ENCODE measurements around the gene SYNE2.

The SYNE2 gene

DNA sequence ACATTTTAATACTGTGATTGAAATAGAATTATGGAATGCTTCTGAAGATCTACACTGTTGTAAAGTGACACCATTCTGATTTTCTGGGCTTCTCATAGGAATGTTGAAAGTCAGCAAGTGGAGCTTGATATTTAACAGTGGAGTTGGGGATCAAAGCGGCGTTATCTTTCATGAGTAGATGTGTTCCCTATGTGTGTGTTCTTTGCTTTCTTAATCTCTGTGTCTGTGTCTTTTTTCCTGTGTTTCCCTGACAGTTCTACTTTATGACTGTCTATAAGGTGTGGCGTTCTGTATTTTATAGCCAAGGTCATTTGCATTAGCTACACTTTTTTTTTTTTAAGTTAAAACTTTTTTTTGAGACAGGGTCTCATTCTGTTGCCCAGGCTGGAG, 24.7 kb downstream of the SYNE2 start:
- no peak for DNase-seq

DNA sequence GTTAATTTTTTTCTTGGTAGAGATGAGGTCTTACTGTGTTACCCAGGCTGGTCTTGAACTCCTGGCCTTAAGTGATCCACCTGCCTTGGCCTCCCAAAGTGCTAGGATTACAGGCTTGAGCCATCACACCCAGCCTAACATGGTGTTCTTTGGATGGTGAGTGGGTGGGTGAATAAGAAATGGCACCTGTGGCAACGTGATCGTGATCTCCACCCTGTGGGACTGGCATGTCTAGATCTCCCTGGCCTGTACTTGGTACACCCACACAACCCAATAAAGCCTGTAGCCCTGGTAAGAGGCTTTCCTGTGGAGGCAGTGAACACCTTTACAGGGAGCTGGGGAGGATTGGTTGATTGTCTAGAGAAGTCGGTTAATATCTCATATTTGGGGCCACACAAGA, 25.2 kb downstream of the SYNE2 start:
- no peak for DNase-seq

DNA sequence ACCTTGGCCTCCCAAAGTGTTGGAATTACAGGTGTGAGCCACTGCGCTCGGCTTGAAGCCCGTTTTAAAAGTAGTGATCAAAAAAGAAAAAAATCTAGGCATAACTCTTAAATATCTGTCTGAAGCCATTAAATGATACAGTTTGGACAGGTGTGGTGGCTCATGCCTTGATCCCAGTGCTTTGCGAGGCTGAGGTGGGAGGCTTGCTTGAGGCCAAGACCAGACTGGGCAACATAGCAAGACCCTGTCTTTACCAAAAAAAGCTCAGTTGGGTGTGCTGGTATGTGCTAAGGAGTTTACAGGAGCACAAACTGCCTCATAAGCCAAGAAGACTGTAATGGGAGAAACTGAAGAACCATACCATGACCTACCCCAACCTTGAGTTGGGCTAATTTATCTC, 26.0 kb downstream of the SYNE2 start:
- no peak for DNase-seq

- DNase-seq: no peak
These were observed 29.1 kb downstream of the SYNE2 start for GRCh38 chr14:63881926-63882325.

- no peak for DNase-seq
These were observed 35.1 kb downstream of the SYNE2 start for GRCh38 chr14:63887899-63888298.

DNA sequence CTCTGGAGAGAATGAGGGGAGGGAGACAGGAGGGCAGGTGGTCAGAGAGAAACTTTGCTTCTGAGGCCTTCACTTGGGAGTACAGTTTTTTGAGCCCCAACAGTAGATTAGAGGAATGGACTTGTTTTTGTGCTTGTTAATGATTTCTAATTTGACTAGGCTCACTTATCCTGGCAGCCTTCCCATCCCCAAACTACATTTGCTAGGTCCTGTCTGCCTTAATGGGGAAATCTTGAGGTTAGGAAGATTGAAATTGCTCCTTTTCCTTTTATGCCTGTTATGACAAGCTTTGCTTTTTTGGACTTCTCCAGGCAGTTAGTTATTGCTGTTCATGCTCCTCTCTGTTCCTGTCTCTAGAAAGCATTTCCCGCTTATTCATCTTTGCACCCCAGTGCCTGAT, 37.7 kb downstream of the SYNE2 start:
- DNase-seq: no peak

DNA sequence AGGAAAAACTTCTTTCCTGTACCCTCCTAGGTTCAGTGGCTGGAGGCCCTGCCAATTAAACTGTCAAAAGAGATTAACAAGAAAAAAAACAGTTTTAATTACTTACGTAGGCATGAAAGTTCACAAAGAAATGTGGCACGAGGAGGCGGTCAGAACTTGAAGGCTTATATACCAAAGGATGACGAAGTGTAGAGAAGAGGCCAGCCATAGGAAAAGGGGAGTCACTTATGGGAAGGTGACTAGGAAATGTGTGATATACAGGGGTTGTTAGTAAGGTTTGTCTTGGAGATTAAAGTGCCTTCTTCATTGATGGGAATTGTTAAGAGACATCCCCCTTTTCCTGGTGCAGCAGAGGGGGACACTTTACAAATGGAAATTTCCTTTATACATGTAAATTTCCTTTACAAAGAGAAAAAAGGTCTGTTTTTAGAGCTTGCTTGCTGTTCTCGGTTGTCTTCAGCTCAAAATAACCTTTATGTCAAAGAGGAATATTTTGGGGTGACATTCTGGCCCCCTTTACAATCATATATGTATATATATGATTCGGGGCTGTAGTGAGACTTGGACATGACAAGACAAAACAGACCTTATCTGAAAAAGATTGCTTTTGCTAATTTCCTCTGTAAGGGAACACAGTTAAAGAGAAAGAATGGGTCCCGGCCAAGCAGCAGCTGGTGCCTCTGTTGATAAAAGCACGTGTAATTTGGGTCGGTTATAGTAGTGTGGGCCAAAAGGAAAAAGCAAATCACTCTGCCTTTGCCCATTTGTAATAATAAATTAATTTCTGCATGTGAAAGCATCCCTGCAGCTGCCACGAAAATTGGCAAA, 38.6 kb downstream of the SYNE2 start:
- no peak for DNase-seq

- DNase-seq: no peak
These were observed 39.5 kb downstream of the SYNE2 start for GRCh38 chr14:63892265-63892664.

DNA sequence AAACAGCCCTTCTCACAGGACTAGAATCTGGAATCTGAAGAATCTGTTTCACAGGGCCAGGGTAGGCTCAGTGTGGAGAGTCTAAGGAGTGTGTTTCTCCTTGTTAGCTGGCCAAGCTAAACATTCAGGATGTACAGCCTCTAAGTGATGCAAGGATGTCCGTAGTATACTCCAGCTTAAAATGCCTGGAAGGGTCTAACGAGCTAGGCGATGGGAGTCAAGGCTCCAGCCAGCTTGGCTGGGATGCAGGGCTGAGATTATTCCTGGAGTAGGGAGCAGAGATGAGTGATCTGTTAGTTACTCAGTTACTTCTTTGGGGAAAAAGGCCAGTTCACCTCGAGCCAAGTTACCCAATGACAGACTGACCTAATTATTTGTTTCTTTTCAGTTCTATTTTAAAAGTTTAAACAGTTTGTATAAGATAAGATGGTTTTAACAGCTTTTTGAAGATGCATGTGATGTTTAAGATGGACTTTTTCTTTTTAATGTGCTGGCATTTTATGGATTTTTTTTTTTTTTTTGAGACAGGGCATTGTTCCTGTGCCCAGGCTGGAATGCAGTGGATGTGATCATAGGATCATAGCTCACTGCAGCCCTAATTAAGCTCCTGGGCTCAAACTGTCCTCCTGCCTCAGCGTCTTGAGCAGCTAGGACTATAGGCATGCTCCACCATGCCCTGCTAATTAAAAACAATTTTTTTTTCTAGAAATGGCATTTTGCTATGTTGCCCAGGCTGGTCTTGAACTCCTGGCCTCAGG, 41.1 kb downstream of the SYNE2 start:
- DNase-seq: no peak

DNA sequence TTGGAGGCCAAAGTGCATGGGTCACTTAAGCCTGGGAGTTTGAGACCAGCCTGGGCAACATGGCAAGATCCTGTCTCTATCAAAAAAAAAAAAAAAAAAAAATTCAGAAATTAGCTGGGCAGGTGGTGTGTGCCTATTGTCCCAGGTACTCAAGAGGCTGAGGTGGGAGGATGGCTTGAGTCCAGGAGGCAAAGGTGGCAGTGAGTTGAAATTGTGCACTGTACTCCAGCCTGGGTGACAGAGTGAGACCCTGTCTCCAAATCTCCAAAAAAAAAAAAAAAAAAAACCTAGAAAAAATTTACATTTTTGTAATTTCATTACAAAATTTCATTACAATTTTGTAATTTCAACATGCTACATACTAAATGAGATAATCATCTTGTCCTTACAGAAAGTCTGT, 42.7 kb downstream of the SYNE2 start:
- DNase-seq: no peak

DNA sequence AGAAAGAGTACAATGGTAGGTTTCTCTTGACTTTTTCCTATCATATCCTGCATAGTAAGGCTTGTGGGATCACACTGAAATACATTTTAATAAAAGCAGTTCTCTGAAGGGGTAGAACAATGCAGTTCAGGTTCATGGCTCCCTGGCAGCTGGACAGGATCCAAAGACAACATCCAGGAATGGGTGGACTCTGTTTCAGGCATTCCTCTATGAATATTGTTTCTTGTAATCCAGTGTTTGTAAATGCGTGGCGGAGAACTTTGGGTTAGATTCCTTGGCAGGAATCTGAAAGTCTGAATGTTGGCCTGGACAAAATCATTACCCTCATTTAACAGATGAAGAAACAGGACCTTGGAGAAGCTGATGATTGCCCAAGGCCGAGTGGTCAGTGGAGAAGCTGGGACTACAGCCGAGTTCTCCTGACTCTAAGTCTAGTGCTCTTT, 43.5 kb downstream of the SYNE2 start:
- DNase-seq: no peak

DNA sequence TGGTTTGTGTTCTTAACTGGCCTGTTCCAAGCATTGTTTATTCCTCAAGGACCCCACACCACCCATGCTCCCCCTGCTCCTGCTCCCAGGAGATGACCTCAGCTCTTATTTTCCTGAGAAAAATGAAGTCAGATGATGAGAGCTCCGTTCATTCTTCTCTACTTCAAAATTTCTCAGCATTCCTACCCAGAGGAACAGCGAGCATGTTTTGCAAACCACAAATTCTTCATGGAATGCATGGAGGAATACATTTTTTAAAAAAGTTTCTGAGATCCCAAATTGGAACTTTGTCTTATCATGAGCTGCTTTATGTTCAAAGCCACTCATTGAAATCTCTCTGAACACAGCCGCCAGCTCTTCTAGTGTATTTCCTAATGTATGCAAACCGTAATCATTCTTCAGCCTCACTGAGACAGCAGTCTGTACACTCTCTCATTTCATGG, 44.9 kb downstream of the SYNE2 start:
- no peak for DNase-seq

DNA sequence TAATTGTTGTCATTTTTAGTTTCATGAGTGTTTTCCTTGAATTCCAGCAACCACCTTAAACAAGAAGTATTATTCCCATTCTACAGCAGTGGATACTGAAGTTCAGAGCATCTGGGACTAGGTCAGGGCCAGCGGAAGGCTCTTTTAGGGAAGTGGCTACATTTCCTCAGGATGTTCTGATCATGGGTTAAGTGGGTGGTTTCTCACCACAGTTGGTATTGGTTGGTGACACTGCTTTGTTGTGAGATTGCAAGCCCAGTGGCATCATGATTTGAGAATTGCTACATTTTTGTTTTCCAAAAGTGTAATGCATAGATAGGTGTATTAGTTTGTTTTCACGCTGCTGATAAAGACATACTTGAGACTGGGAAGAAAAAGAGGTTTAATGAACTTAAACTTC, 47.1 kb downstream of the SYNE2 start:
- DNase-seq: no peak

DNA sequence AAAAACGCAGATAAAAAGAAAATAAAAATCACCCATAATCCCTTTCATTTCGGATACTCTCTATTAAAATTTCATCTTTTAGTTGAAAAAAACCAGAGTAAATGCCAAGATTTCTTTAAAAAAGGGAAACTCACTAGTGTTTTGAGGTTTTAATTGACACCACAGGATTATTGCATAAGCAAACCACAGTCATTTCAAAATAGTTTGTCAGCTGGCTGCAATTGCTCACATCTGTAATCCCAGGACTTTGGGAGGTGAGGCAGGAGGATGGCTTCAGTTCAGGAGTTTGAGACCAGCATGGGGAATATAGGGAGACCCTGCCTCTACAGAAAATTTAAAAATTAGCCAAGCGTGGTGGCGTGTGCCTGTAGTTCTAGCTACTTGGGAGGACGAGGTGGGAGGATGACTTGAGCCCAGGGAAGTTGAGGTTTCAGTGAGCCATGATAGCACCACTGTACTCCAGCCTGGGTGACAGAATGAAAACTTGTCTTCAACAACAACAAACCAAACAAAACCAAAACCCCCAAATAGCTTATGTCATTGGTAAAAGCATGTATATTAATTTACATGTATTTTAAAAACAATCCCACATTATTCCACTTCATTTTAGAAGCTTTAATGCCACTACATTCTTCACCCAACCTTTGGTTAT, 48.8 kb downstream of the SYNE2 start:
- DNase-seq: no peak

DNA sequence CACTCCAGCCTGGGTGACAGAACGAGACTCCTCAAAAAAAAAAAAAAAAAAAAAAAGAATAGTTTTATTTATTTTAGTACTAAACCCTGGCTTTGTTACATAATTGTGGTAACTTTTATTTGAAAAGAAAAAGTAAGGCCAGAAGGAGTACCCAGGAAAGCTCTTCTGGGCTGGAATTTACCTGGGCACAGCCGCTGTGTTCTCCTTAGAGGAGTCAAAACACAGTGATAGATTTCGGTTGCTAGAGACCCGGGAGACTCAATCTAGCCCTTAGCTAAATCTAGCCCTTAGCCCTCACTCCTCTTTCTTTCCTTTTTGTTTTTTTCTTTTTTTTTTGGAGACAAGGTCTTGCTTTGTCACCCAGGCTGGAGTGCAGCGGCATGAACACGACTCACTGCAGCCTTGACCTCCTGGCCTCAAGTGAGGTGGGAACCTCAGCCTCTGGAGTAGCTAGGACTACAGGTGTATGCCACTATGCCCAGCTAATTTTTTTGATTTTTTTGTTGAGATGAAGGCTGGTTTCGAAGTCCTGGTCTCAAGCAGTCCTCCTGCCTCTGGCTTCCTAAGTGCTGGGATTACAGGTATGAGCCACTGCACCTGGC, 49.7 kb downstream of the SYNE2 start:
- DNase-seq: no peak

DNA sequence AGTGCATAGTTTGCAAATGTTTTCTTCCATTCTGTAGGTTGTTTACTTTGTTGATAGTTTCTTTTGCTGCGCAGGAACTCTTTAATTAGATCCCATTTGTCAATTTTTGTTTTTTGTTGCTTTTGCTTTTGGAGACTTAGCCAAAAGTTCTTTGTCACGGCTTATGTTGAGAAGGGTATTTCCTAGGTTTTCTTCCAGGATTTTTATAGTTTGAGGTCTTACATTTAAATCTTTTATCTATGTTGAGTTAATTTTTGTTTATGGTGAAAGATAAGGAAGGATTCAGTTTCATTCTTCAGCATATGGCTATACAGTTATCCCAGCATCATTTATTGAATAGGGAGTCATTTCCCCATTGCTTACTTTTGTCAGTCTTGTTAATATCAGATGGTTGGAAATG, 51.9 kb downstream of the SYNE2 start:
- DNase-seq: no peak

- DNase-seq: no peak
These were observed 52.6 kb downstream of the SYNE2 start for GRCh38 chr14:63905370-63905769.

GRCh38 chr14:63908667-63909264, 56.0 kb downstream of the SYNE2 start:
- no peak for DNase-seq

DNA sequence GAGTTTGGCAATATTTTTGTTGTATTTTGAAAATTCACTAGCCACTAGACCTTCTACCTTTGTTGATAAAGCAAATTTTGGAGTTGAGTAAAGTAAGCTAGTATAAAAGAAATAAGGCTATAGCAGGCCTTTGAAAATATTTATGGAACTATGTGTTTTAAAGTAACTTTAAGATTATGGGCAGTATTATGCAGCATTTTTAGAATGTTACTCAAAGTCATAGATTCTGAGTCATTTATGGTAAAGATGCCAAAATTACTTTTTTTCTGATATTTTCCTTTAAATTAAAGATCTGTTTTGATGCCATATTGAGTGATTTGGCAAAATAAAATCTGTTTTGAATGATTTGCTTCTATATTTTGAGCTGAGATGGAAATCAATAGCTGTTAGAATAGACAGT, 57.2 kb downstream of the SYNE2 start:
- DNase-seq: no peak

DNA sequence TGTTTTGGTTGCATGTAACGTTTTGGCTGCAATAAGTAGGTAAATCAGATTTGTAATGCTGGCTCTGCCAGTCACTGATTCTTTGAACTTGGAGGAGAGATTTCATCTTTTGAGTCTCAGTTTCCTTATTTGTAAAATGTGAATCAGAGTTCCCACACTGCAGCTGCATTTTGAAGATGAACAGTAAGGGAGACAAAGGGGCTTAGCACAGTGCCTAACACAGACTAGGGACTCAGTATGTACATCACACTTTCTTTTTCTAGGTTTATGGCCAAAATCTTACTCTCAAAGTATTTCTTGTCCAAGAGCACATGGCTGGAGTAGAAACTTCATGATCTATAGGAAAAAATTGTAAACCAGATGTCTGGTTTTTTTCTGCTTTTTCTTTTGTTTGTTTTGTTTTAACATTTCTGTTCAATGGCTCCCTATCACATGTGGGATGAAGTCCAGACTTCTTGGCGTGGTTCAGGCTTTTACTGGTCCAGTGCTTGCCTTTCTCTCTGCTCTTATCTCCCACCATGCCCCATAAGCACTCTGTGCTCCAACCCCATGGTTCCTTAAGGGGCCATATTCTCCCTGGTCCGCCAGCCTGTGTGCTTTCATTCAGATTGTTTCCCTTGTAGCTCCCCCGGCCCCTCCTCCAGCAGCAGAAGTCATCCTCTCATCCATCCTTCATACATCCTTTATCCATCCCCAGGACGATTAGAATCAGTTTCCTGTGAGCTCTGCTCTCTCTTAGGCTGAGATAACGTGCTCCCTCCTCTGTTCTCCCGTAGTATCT, 58.0 kb downstream of the SYNE2 start:
- no peak for DNase-seq

GRCh38 chr14:63911404-63911803, 58.6 kb downstream of the SYNE2 start:
- DNase-seq: no peak

GRCh38 chr14:63912286-63912685, 59.5 kb downstream of the SYNE2 start:
- no peak for DNase-seq

All from cortex of kidney (tissue), 1 donor.